GM10248 (cell line): ENCODE data around the gene BEST1.

Source experiments
- CTCF ChIA-PET: fragments of 300-600 bp; sonication (Branson Sonifier 250); formaldehyde crosslinking; extraction: SDS; loops from one replicate; lab custom pipeline; 2021; ENCODE audit warnings: antibody characterized with exemption; lab: Yijun Ruan, JAX
- POLR2A ChIA-PET: fragments of 350-650 bp; sonication (Branson Sonifier 250); formaldehyde crosslinking; extraction: SDS; loops from one replicate; lab custom pipeline; 2020; ENCODE audit warnings: antibody characterized with exemption; lab: Yijun Ruan, JAX
- DNase-seq: peaks from one replicate; pipeline ENCODE4 v3.0.0; 2012; ENCODE audit errors: extremely low spot score
- TF ChIP-seq, protein P1 (sequence below): IDR thresholded peaks from 2 replicates; pipeline ENCODE4 v1.5.1; 2012; ENCODE audit warnings: mild to moderate bottlenecking, low read depth; ENCODE audit errors: extremely low read depth, missing control alignments, control extremely low read depth

BEST1 gene

DNA sequence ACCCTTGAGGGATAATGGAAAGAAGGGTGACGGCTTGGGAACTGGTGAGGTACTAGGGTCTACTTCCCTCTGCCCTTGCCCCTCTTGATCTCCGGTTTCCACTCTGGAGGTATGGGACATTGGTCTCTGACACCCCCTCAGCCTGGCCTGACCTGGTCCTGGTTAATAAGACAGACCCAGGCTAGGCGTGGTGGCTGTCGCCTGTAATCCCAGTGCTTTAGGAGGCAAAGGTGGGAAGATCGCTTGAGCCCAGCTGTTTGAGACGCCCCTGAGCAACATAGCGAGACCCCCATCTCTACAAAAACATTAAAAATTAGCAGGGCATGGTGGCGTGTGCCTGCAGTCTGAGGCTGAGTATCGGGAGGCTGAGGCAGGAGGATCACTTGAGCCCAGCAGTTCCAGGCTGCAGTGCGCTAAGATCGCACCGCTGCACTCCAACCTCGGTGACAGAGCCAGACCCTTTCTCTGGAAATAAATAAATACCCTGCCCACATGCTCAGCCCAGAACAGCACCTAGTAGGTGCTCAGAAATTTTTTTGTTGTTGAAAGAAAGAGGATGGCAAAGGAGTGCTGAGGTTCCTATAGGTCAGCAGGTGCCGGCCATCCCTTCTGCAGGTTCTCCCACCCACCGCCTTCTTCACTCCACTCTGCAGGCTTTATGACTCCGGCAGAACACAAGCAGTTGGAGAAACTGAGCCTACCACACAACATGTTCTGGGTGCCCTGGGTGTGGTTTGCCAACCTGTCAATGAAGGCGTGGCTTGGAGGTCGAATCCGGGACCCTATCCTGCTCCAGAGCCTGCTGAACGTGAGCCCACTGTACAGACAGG lies 6.3 kb downstream of the BEST1 start:
- TF ChIP-seq, protein P1, sequence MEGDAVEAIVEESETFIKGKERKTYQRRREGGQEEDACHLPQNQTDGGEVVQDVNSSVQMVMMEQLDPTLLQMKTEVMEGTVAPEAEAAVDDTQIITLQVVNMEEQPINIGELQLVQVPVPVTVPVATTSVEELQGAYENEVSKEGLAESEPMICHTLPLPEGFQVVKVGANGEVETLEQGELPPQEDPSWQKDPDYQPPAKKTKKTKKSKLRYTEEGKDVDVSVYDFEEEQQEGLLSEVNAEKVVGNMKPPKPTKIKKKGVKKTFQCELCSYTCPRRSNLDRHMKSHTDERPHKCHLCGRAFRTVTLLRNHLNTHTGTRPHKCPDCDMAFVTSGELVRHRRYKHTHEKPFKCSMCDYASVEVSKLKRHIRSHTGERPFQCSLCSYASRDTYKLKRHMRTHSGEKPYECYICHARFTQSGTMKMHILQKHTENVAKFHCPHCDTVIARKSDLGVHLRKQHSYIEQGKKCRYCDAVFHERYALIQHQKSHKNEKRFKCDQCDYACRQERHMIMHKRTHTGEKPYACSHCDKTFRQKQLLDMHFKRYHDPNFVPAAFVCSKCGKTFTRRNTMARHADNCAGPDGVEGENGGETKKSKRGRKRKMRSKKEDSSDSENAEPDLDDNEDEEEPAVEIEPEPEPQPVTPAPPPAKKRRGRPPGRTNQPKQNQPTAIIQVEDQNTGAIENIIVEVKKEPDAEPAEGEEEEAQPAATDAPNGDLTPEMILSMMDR, result no peak
- ChIA-PET CTCF (interaction anchor here (1.6 to 3.0 kb wide), 3 partner anchors 9 to 158 kb away, joined by 4 to 8 read pairs (median 4); no protein-coding TSS in a partner anchor), POLR2A (no interaction called here)
- no peak for DNase-seq

DNA sequence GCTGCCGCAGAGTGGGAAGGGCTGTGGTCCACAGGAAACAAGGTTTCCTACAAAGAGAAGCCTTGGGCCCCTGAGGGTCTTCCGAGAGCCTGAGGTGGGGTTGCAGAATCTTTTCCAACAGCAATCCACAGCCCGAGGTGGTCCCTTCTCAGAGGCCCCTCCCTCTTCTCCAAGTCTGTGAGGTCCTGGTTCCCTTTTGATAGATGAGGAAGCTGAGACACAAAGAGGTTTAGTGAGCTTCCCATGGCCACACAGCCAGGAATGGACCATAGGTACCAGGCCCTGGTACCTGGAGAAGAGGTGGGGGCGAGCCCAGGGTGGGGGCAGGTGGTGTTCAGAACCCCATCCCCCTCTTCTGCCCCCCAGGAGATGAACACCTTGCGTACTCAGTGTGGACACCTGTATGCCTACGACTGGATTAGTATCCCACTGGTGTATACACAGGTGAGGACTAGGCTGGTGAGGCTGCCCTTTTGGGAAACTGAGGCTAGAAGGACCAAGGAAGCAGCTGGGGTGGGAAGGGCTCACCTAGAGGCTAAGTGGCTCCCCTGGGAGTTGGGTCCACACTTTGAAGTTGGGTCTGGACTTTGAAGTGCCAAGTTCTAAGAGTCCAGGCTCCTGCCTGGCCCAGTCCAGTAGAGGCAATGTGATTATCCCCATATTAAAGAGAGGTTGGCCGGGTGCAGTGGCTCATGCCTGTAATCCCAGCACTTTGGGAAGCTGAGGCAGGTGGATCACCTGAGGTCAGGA lies 7.0 kb downstream of the BEST1 start:
- TF ChIP-seq, protein P1, result no peak
- no peak for DNase-seq
- ChIA-PET CTCF (interaction anchor here (1.1 to 1.8 kb wide), 4 partner anchors 10 to 159 kb away, joined by 3 to 4 read pairs (median 4); no protein-coding TSS in a partner anchor), POLR2A (interaction anchor here (1.1 kb wide), 1 partner anchor 10 kb away, joined by 3 read pairs; the partner anchor contains the start of gene FTH1)

DNA sequence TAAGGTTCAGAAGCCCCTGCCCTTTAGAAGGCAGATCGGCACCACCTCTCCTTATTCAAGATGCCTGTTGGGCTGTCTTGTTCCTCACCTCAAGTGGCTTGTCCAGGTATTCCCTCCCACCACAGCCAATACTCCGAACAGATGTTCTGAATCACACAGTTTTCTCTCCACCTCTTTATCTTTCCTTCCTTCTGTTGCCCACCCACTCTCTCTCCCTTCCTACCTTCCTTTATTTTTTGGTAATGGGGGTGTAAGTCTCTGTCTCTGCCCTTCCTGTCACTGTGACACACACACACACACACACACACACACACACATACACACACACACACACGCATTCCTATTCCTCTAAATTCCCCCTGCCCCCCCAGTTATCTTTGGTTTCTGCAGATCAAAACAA lies 8.4 kb downstream of the BEST1 start:
- ChIA-PET CTCF (interaction anchor here (1.1 to 1.6 kb wide), 4 partner anchors 8 to 66 kb away, joined by 3 read pairs; partner anchors contain the start of gene BEST1), POLR2A (interaction anchor here (1.1 kb wide), 1 partner anchor 9 kb away, joined by 3 read pairs; the partner anchor contains the start of gene FTH1)
- TF ChIP-seq, protein P1, result no peak
- no peak for DNase-seq

DNA sequence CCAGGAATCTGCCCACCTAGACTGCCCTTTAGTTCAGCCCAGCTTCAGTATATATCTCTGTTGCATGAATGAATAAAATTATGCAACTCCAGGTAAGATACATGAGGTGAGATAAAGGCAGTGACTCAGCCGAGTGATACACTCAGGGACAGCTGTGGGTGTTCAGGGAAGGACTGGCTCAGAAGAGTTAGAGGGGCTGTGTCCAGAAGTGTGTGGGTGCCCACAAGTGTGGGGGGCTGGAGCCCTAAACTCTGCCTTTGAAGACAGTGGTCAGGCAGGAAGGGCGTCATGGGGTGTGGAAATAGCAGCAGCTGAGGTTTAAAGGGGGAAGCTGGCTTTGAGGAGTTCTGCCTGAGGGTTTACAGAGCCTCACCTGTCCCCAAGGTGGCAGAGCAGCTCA lies 9.0 kb downstream of the BEST1 start:
- ChIA-PET CTCF (interaction anchor here (1.1 to 5.1 kb wide), 2 partner anchors 9 to 12 kb away, joined by 3 to 39 read pairs; partner anchors contain the start of gene BEST1), POLR2A (no interaction called here)
- TF ChIP-seq, protein P1, result no peak
- no peak for DNase-seq

DNA sequence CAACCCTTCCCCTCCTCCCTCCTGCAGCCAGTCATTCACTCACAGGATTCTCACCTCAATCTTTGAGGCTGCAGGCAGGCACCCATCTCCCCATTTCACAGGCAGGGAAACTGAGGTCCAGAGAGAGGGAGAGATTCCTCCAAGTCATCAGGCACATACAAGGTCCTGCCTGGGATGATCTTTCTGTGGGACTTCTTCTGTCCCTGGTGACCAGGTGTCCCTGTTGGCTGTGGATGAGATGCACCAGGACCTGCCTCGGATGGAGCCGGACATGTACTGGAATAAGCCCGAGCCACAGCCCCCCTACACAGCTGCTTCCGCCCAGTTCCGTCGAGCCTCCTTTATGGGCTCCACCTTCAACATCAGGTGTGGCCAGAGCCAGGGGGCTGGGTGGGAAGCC lies 9.5 kb downstream of the BEST1 start:
- ChIA-PET CTCF (interaction anchor here (1.1 to 5.1 kb wide), 3 partner anchors 9 to 13 kb away, joined by 3 to 39 read pairs (median 3); partner anchors contain the start of gene BEST1), POLR2A (no interaction called here)
- DNase-seq, result peak; percentile 3
- TF ChIP-seq, protein P1, result no peak

DNA sequence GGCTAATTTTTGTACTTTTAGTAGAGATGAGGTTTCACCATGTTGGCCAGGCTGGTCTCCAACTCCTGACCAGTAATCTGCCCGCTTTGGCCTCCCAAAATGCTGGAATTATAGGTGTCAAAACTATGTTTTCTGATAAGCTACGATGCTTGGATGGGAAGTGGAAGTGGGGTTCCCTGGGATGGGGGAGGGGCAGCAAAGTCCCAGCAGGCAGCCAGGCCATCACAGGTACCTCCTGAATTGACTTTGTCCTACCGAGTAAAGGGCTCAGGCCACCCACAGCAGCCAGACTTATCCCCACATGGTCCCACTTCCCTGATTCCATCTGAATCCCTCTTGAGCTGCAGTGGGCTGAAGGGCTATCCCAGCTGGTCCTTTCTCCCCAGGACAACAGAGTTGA lies 10.4 kb downstream of the BEST1 start:
- CTCF ChIA-PET, result interaction anchor here (0.8 to 5.1 kb wide), 7 partner anchors 10 to 122 kb away, joined by 3 to 39 read pairs (median 5); partner anchors contain the start of gene BEST1
- TF ChIP-seq, protein P1, result no peak
- DNase-seq, result peak; percentile 7
- POLR2A ChIA-PET, result no interaction called here
